ENCODE data around the gene FAM50A.
"Not testable (repeated sequence)": the region's sequence is repeated elsewhere in the genome, so short reads cannot be mapped to it uniquely, and the experiment has no call there.

Gene FAM50A

GRCh38 chrX:154490021-154490413 is 46.1 kb downstream of the FAM50A start:
- peak overlapping the region; percentile 91 to 95 for H3K4me3 Mint-ChIP-seq
- H3K9me3 Mint-ChIP-seq, result no peaks in the 10 kb centered on the region
- ATAC-seq, result peak; percentile 45
- peak overlapping the region; percentile 48 to 92 for H3K27ac Mint-ChIP-seq
- peak in 1 of 2 donors; percentile 60 for DNase-seq
- H3K27me3 Mint-ChIP-seq, result no peaks in the 10 kb centered on the region
- H3K4me1 Mint-ChIP-seq, result peaks cover 39% of the 10 kb centered on the region

GRCh38 chrX:154490414-154491083 is 46.6 kb downstream of the FAM50A start, which contains the start of gene SLC10A3:
TSS of gene SLC10A3 (minus strand) at chrX:154490629. CDS start at chrX:154488940, 1,689 bp downstream.
- ATAC-seq, result peak; percentile 91
- H3K27me3 Mint-ChIP-seq, result no peaks in the 10 kb centered on the region
- H3K27ac Mint-ChIP-seq, result peak within 1 kb of the TSS; percentile 92 to 94
- H3K4me3 Mint-ChIP-seq, result peak within 1 kb of the TSS; percentile 92 to 95
- DNase-seq, result peak; percentile 84 to 92
- H3K4me1 Mint-ChIP-seq, result peaks cover 35% of the 10 kb centered on the region
- no peaks in the 10 kb centered on the region for H3K9me3 Mint-ChIP-seq

GRCh38 chrX:154494715-154495114 is 50.8 kb downstream of the FAM50A start:
- DNase-seq (no peak), ATAC-seq (no peak)
- H3K27me3 Mint-ChIP-seq, result no peaks in the 10 kb centered on the region
- peaks cover 7% of the 10 kb centered on the region for H3K4me1 Mint-ChIP-seq
- H3K4me3 Mint-ChIP-seq, result no peak overlapping the region
- no peaks in the 10 kb centered on the region for H3K9me3 Mint-ChIP-seq
- peak overlapping the region in 1 of 2 donors; percentile 33 for H3K27ac Mint-ChIP-seq

- Mint-ChIP-seq H3K4me1 (peaks cover 5% of the 10 kb centered on the region), H3K27me3 (no peaks in the 10 kb centered on the region), H3K27ac (no peak overlapping the region), H3K9me3 (no peaks in the 10 kb centered on the region), H3K4me3 (no peak overlapping the region)
- ATAC-seq, result no peak
- DNase-seq, result no peak
Measured at GRCh38 chrX:154495472-154495922, 51.6 kb downstream of the FAM50A start.

- not testable (repeated sequence) for H3K4me3 Mint-ChIP-seq, H3K27ac Mint-ChIP-seq, H3K27me3 Mint-ChIP-seq, H3K9me3 Mint-ChIP-seq, DNase-seq, ATAC-seq, H3K4me1 Mint-ChIP-seq
Measured at GRCh38 chrX:154496591-154497137, 52.7 kb downstream of the FAM50A start.

Data from stimulated activated naive CD8-positive, alpha-beta T cell treated with anti-CD3 and anti-CD28 coated beads, Interleukin-15, amount 100 ng/mL, for 72 hours (primary cell).